HEK293T (cell line): Measurements from ENCODE around the gene PTPN7.
"Not testable (repeated sequence)": the region's sequence is repeated elsewhere in the genome, so short reads cannot be mapped to it uniquely, and the experiment has no call there.

ENCODE experiments used
- ARNT ChIP-seq: fragments of 450-650 bp; IDR thresholded peaks from 2 replicates; pipeline ENCODE4 v1.6.1; 2017; ENCODE audit warnings: mild to moderate bottlenecking
- BHLHE40 ChIP-seq: fragments of 450-650 bp; IDR thresholded peaks from 2 replicates; pipeline ENCODE4 v1.6.1; 2016; ENCODE audit warnings: mild to moderate bottlenecking, moderate library complexity, borderline replicate concordance
- CTBP1 ChIP-seq: fragments of 450-650 bp; IDR thresholded peaks from 2 replicates; pipeline ENCODE4 v1.6.1; 2016; ENCODE audit warnings: borderline replicate concordance
- FOXA1 ChIP-seq: fragments of 450-650 bp; IDR thresholded peaks from 2 replicates; pipeline ENCODE4 v1.6.1; 2016; ENCODE audit warnings: mild to moderate bottlenecking
- FOXK2 ChIP-seq: fragments of 450-650 bp; IDR thresholded peaks from 2 replicates; pipeline ENCODE4 v1.6.1; 2016; ENCODE audit warnings: mild to moderate bottlenecking
- FOXM1 ChIP-seq: fragments of 450-650 bp; IDR thresholded peaks from 2 replicates; pipeline ENCODE4 v1.6.1; 2017; ENCODE audit warnings: mild to moderate bottlenecking, borderline replicate concordance
- HDGF ChIP-seq: fragments of 450-650 bp; IDR thresholded peaks from 2 replicates; pipeline ENCODE4 v1.6.1; 2017; ENCODE audit warnings: antibody characterized with exemption, borderline replicate concordance
- L3MBTL2 ChIP-seq: fragments of 450-650 bp; conservative IDR thresholded peaks from 2 replicates; pipeline ENCODE4 v1.6.1; 2016; ENCODE audit warnings: mild to moderate bottlenecking
- LEF1 ChIP-seq: fragments of 450-650 bp; IDR thresholded peaks from 2 replicates; pipeline ENCODE4 v1.6.1; 2017; ENCODE audit warnings: mild to moderate bottlenecking, borderline replicate concordance
- NFRKB ChIP-seq: fragments of 450-650 bp; IDR thresholded peaks from 2 replicates; pipeline ENCODE4 v1.6.1; 2016; ENCODE audit warnings: mild to moderate bottlenecking, moderate library complexity
- SP1 ChIP-seq: fragments of 450-650 bp; IDR thresholded peaks from 2 replicates; pipeline ENCODE4 v1.6.1; 2017
- SUZ12 ChIP-seq: fragments of 450-650 bp; IDR thresholded peaks from 2 replicates; pipeline ENCODE4 v1.6.1; 2016; ENCODE audit warnings: mild to moderate bottlenecking
- TARDBP ChIP-seq: fragments of 450-650 bp; IDR thresholded peaks from 2 replicates; pipeline ENCODE4 v1.6.1; 2016
- TF ChIP-seq, protein P1 (sequence below): fragments of 450-650 bp; IDR thresholded peaks from 2 replicates; pipeline ENCODE4 v1.6.1; 2016

DNA sequence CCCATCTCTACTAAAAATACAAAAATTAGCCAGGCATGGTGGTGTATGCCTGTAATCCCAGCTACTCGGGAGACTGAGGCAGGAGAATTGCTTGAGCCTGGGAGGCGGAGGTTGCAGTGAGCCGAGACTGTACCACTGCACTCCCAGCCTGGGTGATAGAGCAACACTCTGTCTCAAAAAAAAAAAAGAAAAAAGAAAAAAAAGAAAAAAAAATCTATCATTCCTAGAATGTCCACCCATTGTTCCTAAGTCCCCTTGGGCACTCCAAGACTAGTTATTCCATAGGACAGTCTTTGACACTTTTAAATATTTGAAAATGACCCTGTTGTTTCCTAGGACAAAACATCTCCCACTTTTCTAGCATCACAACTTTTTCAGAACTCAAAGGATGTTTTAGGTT is 18.9 kb downstream of the PTPN7 start:
- not testable (repeated sequence) for TF ChIP-seq SP1, FOXK2, FOXM1, CTBP1, TARDBP, LEF1, FOXA1, L3MBTL2, ARNT, HDGF, NFRKB, BHLHE40, SUZ12
- TF ChIP-seq, protein P1, sequence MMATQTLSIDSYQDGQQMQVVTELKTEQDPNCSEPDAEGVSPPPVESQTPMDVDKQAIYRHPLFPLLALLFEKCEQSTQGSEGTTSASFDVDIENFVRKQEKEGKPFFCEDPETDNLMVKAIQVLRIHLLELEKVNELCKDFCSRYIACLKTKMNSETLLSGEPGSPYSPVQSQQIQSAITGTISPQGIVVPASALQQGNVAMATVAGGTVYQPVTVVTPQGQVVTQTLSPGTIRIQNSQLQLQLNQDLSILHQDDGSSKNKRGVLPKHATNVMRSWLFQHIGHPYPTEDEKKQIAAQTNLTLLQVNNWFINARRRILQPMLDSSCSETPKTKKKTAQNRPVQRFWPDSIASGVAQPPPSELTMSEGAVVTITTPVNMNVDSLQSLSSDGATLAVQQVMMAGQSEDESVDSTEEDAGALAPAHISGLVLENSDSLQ, result not testable (repeated sequence)
